GM19240 (cell line): ENCODE data around the gene ZNF606.

Experiments used
- DNase-seq: peaks from one replicate; pipeline ENCODE4 v3.0.0; 2011; ENCODE audit warnings: low spot score; ENCODE audit not compliant: insufficient read length

The ZNF606 gene

GRCh38 chr19:57934820-57935665 lies 67.6 kb downstream of the ZNF606 start, which contains the start of gene ZNF418:
TSS of gene ZNF418 (minus strand) at chr19:57935402. CDS start at chr19:57933822, 1,580 bp downstream.
- no peak for DNase-seq

- DNase-seq, result no peak
These were observed 75.0 kb downstream of the ZNF606 start for GRCh38 chr19:57927587-57927986.
